IMR-90 (cell line): ENCODE measurements around the gene CPLX1. TPM values are rescaled to one million over a fixed set of nuclear protein-coding genes. Genes with fewer than 3 reads are reported as not detected.

ENCODE experiments used
- ATAC-seq: fragments of 200-7000 bp; cut with Tn5 transposase; 2 replicates; pipeline ENCODE4 v1.9.1; 2020; ENCODE audit warnings: low read depth, mild to moderate bottlenecking, moderate library complexity
- BruUV-seq: library from RNA; stranded (reverse); fragments of 400-500 nt; replicated peaks from 2 replicates; lab custom pipeline; 2021; lab: Mats Ljungman, UMichigan
- CTCF ChIA-PET: fragments of 300-600 bp; formaldehyde crosslinking; extraction: SDS; loops from one replicate; lab custom pipeline; 2021; ENCODE audit warnings: antibody characterized with exemption; lab: Yijun Ruan, JAX
- POLR2A ChIA-PET: fragments of 300-600 bp; sonication (Branson Sonifier 250); formaldehyde crosslinking; loops from one replicate; lab custom pipeline; 2022; ENCODE audit warnings: antibody characterized with exemption; ENCODE audit not compliant: unreplicated experiment; lab: Charles Lee
- DNase-seq: peaks from one replicate; pipeline ENCODE4 v3.0.0; 2013
- H2AFZ ChIP-seq: replicated peaks from 2 replicates; pipeline ENCODE3; 2013; ENCODE audit warnings: low read length, mild to moderate bottlenecking; ENCODE audit not compliant: poor library complexity
- H2AK5ac ChIP-seq: 2 replicates; pipeline ENCODE4 v1.6.1; 2013; ENCODE audit warnings: low read depth, low read length, inconsistent platforms
- H2AK9ac ChIP-seq: replicated peaks from 2 replicates; pipeline ENCODE3; 2013; ENCODE audit warnings: mild to moderate bottlenecking, low read depth, low read length, moderate library complexity; ENCODE audit not compliant: poor library complexity
- H2BK120ac ChIP-seq: 2 replicates; pipeline ENCODE4 v1.6.1; 2013; ENCODE audit warnings: low read depth, low read length, inconsistent platforms
- H2BK15ac ChIP-seq: 3 replicates; pipeline ENCODE4 v1.6.1; 2013; ENCODE audit warnings: low read depth, low read length, inconsistent platforms
- H2BK20ac ChIP-seq: 2 replicates; pipeline ENCODE4 v1.6.1; 2013; ENCODE audit warnings: low read depth, mild to moderate bottlenecking, inconsistent platforms, low read length, moderate library complexity
- H2BK5ac ChIP-seq: 2 replicates; pipeline ENCODE4 v1.6.1; 2013; ENCODE audit warnings: mild to moderate bottlenecking, low read depth, low read length, inconsistent platforms; ENCODE audit not compliant: poor library complexity, severe bottlenecking
- H3K14ac ChIP-seq: replicated peaks from 2 replicates; pipeline ENCODE4 v1.6.1; 2013; ENCODE audit warnings: low read depth, low read length, inconsistent platforms
- H3K18ac ChIP-seq: 2 replicates; pipeline ENCODE4 v1.6.1; 2013; ENCODE audit warnings: low read depth, low read length, control low read depth
- H3K23ac ChIP-seq: 2 replicates; pipeline ENCODE4 v1.6.1; 2013; ENCODE audit warnings: low read depth, low read length, inconsistent platforms
- H3K27ac ChIP-seq: 2 replicates; pipeline ENCODE4 v1.5.1; 2013; ENCODE audit warnings: mild to moderate bottlenecking, control low read depth, low read length; ENCODE audit not compliant: insufficient read depth
- H3K27me3 ChIP-seq: 2 replicates; pipeline ENCODE4 v1.6.1; 2013; ENCODE audit warnings: low read length; ENCODE audit not compliant: control insufficient read depth, insufficient read depth
- H3K36me3 ChIP-seq: 2 replicates; pipeline ENCODE4 v1.6.1; 2013; ENCODE audit warnings: low read length, mixed read lengths; ENCODE audit not compliant: control insufficient read depth, insufficient read depth
- H3K4ac ChIP-seq: 2 replicates; pipeline ENCODE4 v1.6.1; 2013; ENCODE audit warnings: low read depth, low read length, inconsistent platforms
- H3K4me1 ChIP-seq: 2 replicates; pipeline ENCODE4 v1.6.1; 2013; ENCODE audit warnings: low read length, mixed read lengths; ENCODE audit not compliant: control insufficient read depth, insufficient read depth
- H3K4me2 ChIP-seq: 2 replicates; pipeline ENCODE4 v1.6.1; 2013; ENCODE audit warnings: low read depth, mild to moderate bottlenecking, control low read depth, low read length, moderate library complexity
- H3K4me3 ChIP-seq: 2 replicates; pipeline ENCODE4 v1.5.1; 2013; ENCODE audit warnings: low read depth, mild to moderate bottlenecking, control low read depth, low read length, moderate library complexity; ENCODE audit not compliant: insufficient read depth
- H3K56ac ChIP-seq: 2 replicates; pipeline ENCODE4 v1.6.1; 2013; ENCODE audit warnings: low read length, inconsistent platforms; ENCODE audit not compliant: insufficient read depth; ENCODE audit errors: extremely low read depth
- H3K79me1 ChIP-seq, 2 experiments: 2 replicates each; pipeline ENCODE4 v1.6.1; 2013; ENCODE audit warnings: low read length in 2 of 2, inconsistent platforms in 1 of 2, low read depth in 1 of 2
- H3K9ac ChIP-seq: 2 replicates; pipeline ENCODE4 v1.6.1; 2013; ENCODE audit warnings: low read depth, low read length, control low read depth
- H3K9me1 ChIP-seq: 2 replicates; pipeline ENCODE4 v1.6.1; 2013; ENCODE audit warnings: low read length, inconsistent platforms; ENCODE audit not compliant: insufficient read depth
- H3K9me3 ChIP-seq: 2 replicates; pipeline ENCODE4 v1.6.1; 2013; ENCODE audit warnings: low read length; ENCODE audit not compliant: control insufficient read depth, insufficient read depth
- H4K20me1 ChIP-seq: 2 replicates; pipeline ENCODE4 v1.6.1; 2013; ENCODE audit warnings: low read length, inconsistent platforms; ENCODE audit not compliant: insufficient read depth
- H4K5ac ChIP-seq: 2 replicates; pipeline ENCODE4 v1.6.1; 2013; ENCODE audit warnings: mild to moderate bottlenecking, low read depth, low read length, control low read depth
- H4K8ac ChIP-seq, 2 experiments: 2 replicates each; pipeline ENCODE4 v1.6.1; 2013; ENCODE audit warnings: low read depth in 2 of 2, low read length in 2 of 2, control low read depth in 1 of 2, inconsistent platforms in 1 of 2
- H4K91ac ChIP-seq: 2 replicates; pipeline ENCODE4 v1.6.1; 2013; ENCODE audit warnings: low read depth, low read length, inconsistent platforms; ENCODE audit not compliant: insufficient read depth
- BHLHE40 ChIP-seq: fragments of 150-350 bp; IDR thresholded peaks from 2 replicates; pipeline ENCODE4 v1.6.1; 2016; ENCODE audit warnings: mild to moderate bottlenecking, low read depth, low read length
- CEBPB ChIP-seq: IDR thresholded peaks from 2 replicates; pipeline ENCODE4 v1.6.1; 2012; ENCODE audit warnings: low read depth, low read length, improper control_type of control experiment
- ELK1 ChIP-seq: fragments of 150-350 bp; IDR thresholded peaks from 2 replicates; pipeline ENCODE4 v1.6.1; 2016; ENCODE audit warnings: low read depth, mild to moderate bottlenecking, low read length, moderate library complexity, borderline replicate concordance
- FOS ChIP-seq: fragments of 150-350 bp; IDR thresholded peaks from 2 replicates; pipeline ENCODE4 v1.6.1; 2016; ENCODE audit warnings: low read depth, low read length
- MAFK ChIP-seq: IDR thresholded peaks from 2 replicates; pipeline ENCODE4 v1.6.1; 2012; ENCODE audit warnings: low read depth, low read length, improper control_type of control experiment
- MAZ ChIP-seq: IDR thresholded peaks from 2 replicates; pipeline ENCODE4 v1.6.1; 2012; ENCODE audit warnings: low read depth, mild to moderate bottlenecking, low read length, improper control_type of control experiment, moderate library complexity, borderline replicate concordance
- MXI1 ChIP-seq: IDR thresholded peaks from 2 replicates; pipeline ENCODE4 v1.6.1; 2012; ENCODE audit warnings: low read depth, mild to moderate bottlenecking, low read length, moderate library complexity, borderline replicate concordance
- NFE2L2 ChIP-seq: fragments of 150-350 bp; IDR thresholded peaks from 2 replicates; pipeline ENCODE4 v1.6.1; 2016; ENCODE audit warnings: low read depth, mild to moderate bottlenecking, low read length
- RAD21 ChIP-seq: IDR thresholded peaks from 2 replicates; pipeline ENCODE4 v1.6.1; 2012; ENCODE audit warnings: low read length, improper control_type of control experiment
- RCOR1 ChIP-seq: IDR thresholded peaks from 2 replicates; pipeline ENCODE4 v1.6.1; 2012; ENCODE audit warnings: mild to moderate bottlenecking, low read length, improper control_type of control experiment; ENCODE audit not compliant: insufficient replicate concordance
- SMC3 ChIP-seq: fragments of 150-350 bp; IDR thresholded peaks from 2 replicates; pipeline ENCODE4 v1.6.1; 2016; ENCODE audit warnings: low read depth, mild to moderate bottlenecking, antibody characterized with exemption, low read length, moderate library complexity
- USF2 ChIP-seq: fragments of 150-350 bp; IDR thresholded peaks from 2 replicates; pipeline ENCODE4 v1.6.1; 2017; ENCODE audit warnings: mild to moderate bottlenecking, antibody characterized with exemption, low read length, low read depth
- WGBS, 2 experiments: methylation state at CpG; one replicate each; pipeline versions ENCODE4 v1.1.5 to v1.1.7; 2013; ENCODE audit warnings: missing lambda C conversion rate in 2 of 2; ENCODE audit not compliant: insufficient read length in 1 of 2; ENCODE audit errors: extremely low coverage in 2 of 2; 5-methylcytosine and 5-hydroxymethylcytosine counted together
- dilution Hi-C: fragments of 300-500 bp; cut with HindIII; formaldehyde crosslinking; loops from one replicate; pipeline ENCODE4 v1.14.3; 2018; ENCODE audit warnings: low sequenced_read_pairs; ENCODE audit not compliant: unreplicated experiment
- in situ Hi-C: fragments of 300-500 bp; cut with MboI; formaldehyde crosslinking; loops from 3 replicates; pipeline ENCODE4 v1.14.3; 2019; ENCODE audit warnings: low sequenced_read_pairs, inconsistent platforms, mixed read lengths
- intact Hi-C: fragments of 100-400 bp; cut with micrococcal nuclease; formaldehyde crosslinking; loops from 2 replicates; pipeline ENCODE4 v1.10.0; 2022
- polyA plus RNA-seq, 3 experiments: library from polyadenylated mRNA; depleted of rRNA; stranded (reverse); fragments of >200 nt; gene quantifications; 2 replicates each; pipeline ENCODE4 v1.2.3, GENCODE V29; 2012; ENCODE audit warnings: low replicate concordance in 1 of 3
- total RNA-seq: library from RNA; depleted of rRNA; stranded (reverse); fragments of >200 nt; gene quantifications from 2 replicates; pipeline ENCODE4 v1.2.3, GENCODE V29; 2012

Gene CPLX1
- total and polyA plus RNA-seq, 2 of the 4 experiments (the other 2 are of a cell fraction): 0.05 TPM; not detected in 1

- Histone ChIP-seq H4K8ac (no peak overlapping the region), H4K91ac (no peak overlapping the region), H3K23ac (no peak overlapping the region), H3K14ac (no peak overlapping the region), H2BK5ac (no peak overlapping the region), H3K27me3 (peaks cover 82% of the 10 kb centered on the region), H3K4me2 (no peak overlapping the region), H3K4me1 (no peaks in the 10 kb centered on the region; the same call in 1 of the 2 replicates), H3K18ac (no peak overlapping the region), H3K9ac (no peak overlapping the region), H2AK9ac (peak overlapping the region; percentile 70), H2BK120ac (no peak overlapping the region), H3K27ac (no peak overlapping the region), H3K9me1 (no peaks in the 10 kb centered on the region), H3K4me3 (no peak overlapping the region), H2BK20ac (no peak overlapping the region), H3K36me3 (no peaks in the 10 kb centered on the region), H3K4ac (no peak overlapping the region), H2AK5ac (no peak overlapping the region), H4K20me1 (peaks cover 3% of the 10 kb centered on the region; the same call in 1 of the 2 replicates), H2BK15ac (no peak overlapping the region), H2AFZ (no peak overlapping the region), H3K56ac (no peak overlapping the region), H3K79me1 (no peaks in the 10 kb centered on the region), H4K5ac (no peak overlapping the region), H3K9me3 (peaks cover 4% of the 10 kb centered on the region)
- intact Hi-C loops (no loop called here), dilution Hi-C loops (no loop called here), in situ Hi-C loops (no loop called here)
- whole genome bisulfite sequencing, 2 experiments: 18% methylated on average over 9 of the region's 24 CpGs; no CpG with 5 or more reads in 1 of the 2 experiments
- ChIA-PET CTCF (no interaction called here), POLR2A (no interaction called here)
- no TSS peak for BruUV-seq
- ATAC-seq (no peak), DNase-seq (no peak)
- TF ChIP-seq SMC3 (no peak), BHLHE40 (no peak), USF2 (no peak), RCOR1 (no peak), MAFK (no peak), MXI1 (no peak), FOS (no peak), MAZ (no peak), NFE2L2 (no peak), RAD21 (no peak), ELK1 (no peak), CEBPB (no peak)
Observed at GRCh38 chr4:823761-824460, 2.0 kb downstream of the CPLX1 start.
